GM12873 (cell line): ENCODE results near the gene RARA.
A peak's percentile ranks its signal among the peaks of the same experiment; 100 is the strongest.

Experiments
- TF ChIP-seq, protein P1 (sequence below): IDR thresholded peaks from 2 replicates; pipeline ENCODE4 v1.5.1; 2012; ENCODE audit warnings: low read depth, mild to moderate bottlenecking, moderate library complexity, low read length, control low read depth; ENCODE audit not compliant: insufficient read depth; ENCODE audit errors: missing control alignments

Gene RARA

DNA sequence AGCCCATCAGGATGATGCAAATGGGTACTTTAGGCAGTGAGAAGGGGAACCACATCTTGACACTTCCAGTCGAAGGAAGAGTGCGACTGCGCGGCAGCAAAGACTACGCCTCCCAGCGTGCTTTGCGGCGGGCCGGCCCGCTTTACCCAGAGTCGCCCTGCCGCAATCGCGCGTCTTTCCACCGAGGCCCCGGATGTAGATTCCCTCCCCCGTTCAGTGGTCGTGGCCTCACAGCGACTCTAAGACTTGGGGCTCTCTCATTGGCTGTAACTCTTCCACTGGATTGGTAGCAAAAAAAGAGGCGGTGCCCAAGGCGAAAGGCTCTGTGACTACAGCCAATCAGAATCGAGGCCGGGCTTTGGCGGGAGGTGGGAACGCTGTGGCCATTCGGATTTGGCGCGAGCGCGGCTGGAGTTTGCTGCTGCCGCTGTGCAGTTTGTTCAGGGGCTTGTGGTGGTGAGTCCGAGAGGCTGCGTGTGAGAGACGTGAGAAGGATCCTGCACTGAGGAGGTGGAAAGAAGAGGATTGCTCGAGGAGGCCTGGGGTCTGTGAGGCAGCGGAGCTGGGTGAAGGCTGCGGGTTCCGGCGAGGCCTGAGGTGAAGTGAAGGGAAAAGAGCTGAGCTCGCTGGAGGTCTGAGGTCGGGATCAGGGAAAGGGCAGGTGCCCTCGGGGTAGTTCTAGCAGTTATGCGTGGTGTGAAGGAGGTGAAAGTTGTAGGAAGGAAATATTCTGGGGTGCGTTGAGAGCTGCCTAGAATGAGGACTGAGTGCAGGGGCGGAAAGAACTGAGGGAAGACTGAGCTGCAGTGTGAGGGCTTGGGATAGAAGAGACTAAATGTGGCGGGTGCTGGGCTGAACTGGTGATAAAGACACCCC is 21.2 kb upstream of the RARA start, which contains the start of gene CDC6:
Gene CDC6, plus strand, starts transcription at position 386 of the 876 bp plus-strand sequence. CDS start 1,542 bp downstream, outside the sequence.
- TF ChIP-seq, protein P1, sequence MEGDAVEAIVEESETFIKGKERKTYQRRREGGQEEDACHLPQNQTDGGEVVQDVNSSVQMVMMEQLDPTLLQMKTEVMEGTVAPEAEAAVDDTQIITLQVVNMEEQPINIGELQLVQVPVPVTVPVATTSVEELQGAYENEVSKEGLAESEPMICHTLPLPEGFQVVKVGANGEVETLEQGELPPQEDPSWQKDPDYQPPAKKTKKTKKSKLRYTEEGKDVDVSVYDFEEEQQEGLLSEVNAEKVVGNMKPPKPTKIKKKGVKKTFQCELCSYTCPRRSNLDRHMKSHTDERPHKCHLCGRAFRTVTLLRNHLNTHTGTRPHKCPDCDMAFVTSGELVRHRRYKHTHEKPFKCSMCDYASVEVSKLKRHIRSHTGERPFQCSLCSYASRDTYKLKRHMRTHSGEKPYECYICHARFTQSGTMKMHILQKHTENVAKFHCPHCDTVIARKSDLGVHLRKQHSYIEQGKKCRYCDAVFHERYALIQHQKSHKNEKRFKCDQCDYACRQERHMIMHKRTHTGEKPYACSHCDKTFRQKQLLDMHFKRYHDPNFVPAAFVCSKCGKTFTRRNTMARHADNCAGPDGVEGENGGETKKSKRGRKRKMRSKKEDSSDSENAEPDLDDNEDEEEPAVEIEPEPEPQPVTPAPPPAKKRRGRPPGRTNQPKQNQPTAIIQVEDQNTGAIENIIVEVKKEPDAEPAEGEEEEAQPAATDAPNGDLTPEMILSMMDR: no peak

DNA sequence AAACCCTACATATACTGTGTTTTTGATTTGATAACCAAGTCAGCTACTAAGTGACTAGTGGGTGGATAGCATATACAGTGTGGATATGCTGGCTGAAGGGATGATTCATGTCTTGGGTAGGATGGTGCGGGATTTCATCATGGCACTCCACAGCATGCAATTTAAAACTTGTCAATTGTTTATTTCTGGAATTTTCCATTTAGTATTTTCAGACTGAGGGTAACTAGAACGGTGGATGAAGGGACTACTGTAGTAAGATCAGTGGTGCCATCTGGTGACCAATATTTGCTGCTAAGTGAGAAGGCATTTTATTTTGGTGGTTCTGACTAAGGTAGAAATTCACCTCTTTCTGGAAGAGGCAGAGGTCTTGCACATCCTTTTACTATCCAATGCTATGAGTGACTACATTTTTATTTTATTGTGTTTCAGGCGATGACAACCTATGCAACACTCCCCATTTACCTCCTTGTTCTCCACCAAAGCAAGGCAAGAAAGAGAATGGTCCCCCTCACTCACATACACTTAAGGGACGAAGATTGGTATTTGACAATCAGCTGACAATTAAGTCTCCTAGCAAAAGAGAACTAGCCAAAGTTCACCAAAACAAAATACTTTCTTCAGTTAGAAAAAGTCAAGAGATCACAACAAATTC is 18.2 kb upstream of the RARA start:
- TF ChIP-seq, protein P1: peak; percentile 60

DNA sequence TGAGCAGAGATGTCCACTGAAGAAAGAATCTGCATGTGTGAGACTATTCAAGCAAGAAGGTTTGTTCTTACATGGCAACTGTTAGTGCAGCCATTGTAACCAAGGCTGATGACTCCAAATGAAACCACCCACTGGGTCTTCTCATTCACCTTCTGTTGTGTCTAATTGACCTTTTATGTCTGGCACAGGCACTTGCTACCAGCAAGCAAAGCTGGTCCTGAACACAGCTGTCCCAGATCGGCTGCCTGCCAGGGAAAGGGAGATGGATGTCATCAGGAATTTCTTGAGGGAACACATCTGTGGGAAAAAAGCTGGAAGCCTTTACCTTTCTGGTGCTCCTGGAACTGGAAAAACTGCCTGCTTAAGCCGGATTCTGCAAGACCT is 17.7 kb upstream of the RARA start:
- TF ChIP-seq, protein P1: no peak

DNA sequence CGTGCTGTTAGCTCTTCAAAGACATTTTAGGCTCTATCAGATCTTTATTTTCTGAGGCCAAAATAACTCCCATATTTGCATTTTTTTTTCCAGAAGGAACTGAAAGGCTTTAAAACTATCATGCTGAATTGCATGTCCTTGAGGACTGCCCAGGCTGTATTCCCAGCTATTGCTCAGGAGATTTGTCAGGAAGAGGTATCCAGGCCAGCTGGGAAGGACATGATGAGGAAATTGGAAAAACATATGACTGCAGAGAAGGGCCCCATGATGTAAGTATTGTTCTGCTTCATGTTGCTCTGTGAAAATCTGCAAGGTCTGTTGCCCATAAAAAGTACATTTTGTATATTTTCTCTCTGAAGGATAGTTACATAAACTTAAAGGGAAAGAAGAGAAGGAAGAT is 15.6 kb upstream of the RARA start:
- TF ChIP-seq, protein P1: no peak

DNA sequence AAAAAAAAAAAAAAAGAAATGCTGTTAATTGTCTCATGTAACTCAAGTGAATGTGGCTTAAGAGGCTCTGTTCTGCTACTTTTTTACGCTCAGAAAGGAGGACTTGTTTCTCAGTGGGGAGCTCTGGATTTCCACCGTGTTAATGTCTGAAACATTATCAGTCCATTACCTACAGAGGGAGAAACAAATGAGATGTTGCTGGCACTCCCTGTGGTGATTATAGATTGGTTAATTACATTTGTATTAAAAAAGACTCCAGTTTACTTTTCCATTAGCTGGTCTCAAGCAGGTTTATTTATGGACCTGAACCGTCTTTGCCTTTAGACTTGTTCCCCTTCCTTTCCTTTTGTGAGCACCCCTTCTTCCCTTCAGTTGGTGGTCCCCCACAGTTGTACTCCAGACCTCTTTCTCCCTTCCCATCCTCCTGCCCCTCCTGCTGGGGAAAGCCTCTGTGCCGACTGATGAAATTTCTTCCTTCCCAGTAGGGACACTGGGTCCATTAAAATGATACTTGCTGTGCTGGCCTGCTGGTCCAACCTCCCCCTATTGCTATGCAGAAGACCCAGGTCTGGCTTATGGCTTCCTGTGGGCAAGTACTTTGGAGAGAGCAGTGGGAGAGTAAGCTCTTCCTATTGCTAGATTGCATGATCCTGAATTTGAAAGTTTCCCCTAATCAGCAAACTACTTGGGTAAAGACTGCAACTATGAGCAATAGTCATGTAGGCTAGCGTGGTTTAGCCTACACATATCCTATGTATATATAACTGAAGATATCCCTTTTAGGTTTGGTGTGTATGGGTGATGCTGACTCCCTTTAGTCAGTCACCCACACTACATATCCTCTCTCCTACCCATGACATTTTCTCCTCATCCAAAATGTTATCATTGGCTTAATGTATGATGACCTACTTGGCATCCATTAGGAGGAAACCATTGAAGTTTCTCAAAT is 13.2 kb upstream of the RARA start:
- TF ChIP-seq, protein P1: no peak

DNA sequence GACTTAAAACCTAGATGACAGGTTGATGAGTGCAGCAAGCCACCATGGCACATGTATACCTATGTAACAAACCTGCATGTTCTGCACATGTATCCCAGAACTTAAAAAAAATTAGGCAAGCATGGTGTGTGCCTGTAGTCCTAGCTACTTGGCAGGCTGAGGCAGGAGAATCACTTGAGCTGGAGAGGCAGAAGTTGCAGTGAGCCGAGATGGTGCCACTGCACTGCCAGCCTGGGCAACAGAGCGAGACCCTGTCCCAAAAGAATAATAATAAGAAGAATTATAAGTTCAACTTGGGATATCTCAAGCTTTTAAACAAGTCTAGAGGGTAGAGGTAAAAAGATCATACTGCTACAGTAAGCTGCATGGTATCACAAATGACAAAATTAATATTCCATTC is 11.5 kb upstream of the RARA start:
- TF ChIP-seq, protein P1: no peak
